HepG2 (cell line): Measurements from ENCODE around the gene ATP9A. TPM values are rescaled to one million over a fixed set of nuclear protein-coding genes. Genes with fewer than 3 reads are reported as not detected.
A peak's percentile ranks its signal among the peaks of the same experiment; 100 is the strongest.

Source experiments
- BCL3 ChIP-seq: sonication (generic); formaldehyde crosslinking; IDR thresholded peaks from 2 replicates; pipeline ENCODE4 v1.5.1; 2020; ENCODE audit warnings: mild to moderate bottlenecking, missing genetic modification reagents, moderate library complexity
- CEBPB ChIP-seq: IDR thresholded peaks from 2 replicates; pipeline ENCODE4 v1.6.1; 2011; ENCODE audit warnings: low read depth, low read length, improper control_type of control experiment, borderline replicate concordance
- DRAP1 ChIP-seq: IDR thresholded peaks from 2 replicates; pipeline ENCODE4 v1.6.1; 2016; ENCODE audit warnings: missing genetic modification reagents, missing compliant biosample characterization
- HIC2 ChIP-seq: sonication (generic); formaldehyde crosslinking; IDR thresholded peaks from 2 replicates; pipeline ENCODE4 v1.9.0; 2022; ENCODE audit warnings: low read depth, missing genetic modification reagents
- NR2F1 ChIP-seq, 2 experiments: fragments of 450-650 bp in 1 of 2; formaldehyde crosslinking in 1 of 2; IDR thresholded peaks; 2 replicates each; pipeline versions ENCODE4 v1.5.0 to v1.6.1; 2016 to 2020; ENCODE audit warnings: mild to moderate bottlenecking in 1 of 2, missing compliant biosample characterization in 1 of 2, missing genetic modification reagents in 1 of 2, moderate library complexity in 1 of 2
- SAFB2 ChIP-seq: sonication (generic); formaldehyde crosslinking; IDR thresholded peaks from 2 replicates; pipeline ENCODE4 v1.5.1; 2020; ENCODE audit warnings: missing genetic modification reagents, low read depth, mild to moderate bottlenecking, borderline replicate concordance
- SIX1 ChIP-seq: sonication (generic); formaldehyde crosslinking; IDR thresholded peaks from 2 replicates; pipeline ENCODE4 v1.4.0; 2020; ENCODE audit warnings: missing genetic modification reagents, borderline replicate concordance
- ZBTB21 ChIP-seq: sonication (generic); formaldehyde crosslinking; IDR thresholded peaks from 2 replicates; pipeline ENCODE4 v1.4.0; 2020; ENCODE audit warnings: missing genetic modification reagents
- ZEB1 ChIP-seq: IDR thresholded peaks from 2 replicates; pipeline ENCODE4 v1.6.1; 2012; ENCODE audit warnings: mild to moderate bottlenecking, low read depth, inconsistent platforms; ENCODE audit not compliant: insufficient replicate concordance
- ZNF160 ChIP-seq: sonication (generic); formaldehyde crosslinking; IDR thresholded peaks from 2 replicates; pipeline ENCODE4 v1.8.0; 2022; ENCODE audit warnings: mild to moderate bottlenecking, inconsistent platforms, missing genetic modification reagents
- ZNF30 ChIP-seq: sonication (generic); formaldehyde crosslinking; IDR thresholded peaks from 2 replicates; pipeline ENCODE4 v1.5.0; 2020; ENCODE audit warnings: mild to moderate bottlenecking, missing genetic modification reagents
- ZNF350 ChIP-seq: sonication (generic); formaldehyde crosslinking; IDR thresholded peaks from 2 replicates; pipeline ENCODE4 v1.4.0; 2020; ENCODE audit warnings: mild to moderate bottlenecking, low read depth, missing genetic modification reagents, borderline replicate concordance
- ZNF558 ChIP-seq: sonication (generic); formaldehyde crosslinking; IDR thresholded peaks from 2 replicates; pipeline ENCODE4 v1.9.0; 2022; ENCODE audit warnings: mild to moderate bottlenecking, missing genetic modification reagents, borderline replicate concordance
- ZNF646 ChIP-seq: sonication (generic); formaldehyde crosslinking; IDR thresholded peaks from 2 replicates; pipeline ENCODE4 v1.9.0; 2021; ENCODE audit warnings: mild to moderate bottlenecking, missing genetic modification reagents
- ZNF710 ChIP-seq: sonication (generic); formaldehyde crosslinking; IDR thresholded peaks from 2 replicates; pipeline ENCODE4 v1.5.0; 2020; ENCODE audit warnings: mild to moderate bottlenecking, missing genetic modification reagents, borderline replicate concordance
- ZNF83 ChIP-seq: sonication (generic); formaldehyde crosslinking; IDR thresholded peaks from 2 replicates; pipeline ENCODE4 v1.4.0; 2020; ENCODE audit warnings: missing genetic modification reagents, mild to moderate bottlenecking, borderline replicate concordance
- ZNF850 ChIP-seq: sonication (generic); formaldehyde crosslinking; conservative IDR thresholded peaks from 2 replicates; pipeline ENCODE4 v1.9.0; 2021; ENCODE audit warnings: mild to moderate bottlenecking, missing genetic modification reagents
- polyA plus RNA-seq, 8 experiments: library from polyadenylated mRNA; depleted of rRNA in 3 of 8; stranded (reverse) in 7 of 8; unstranded in 1 of 8; fragments of >200 nt; fragmentation: Illumina TruSeq in 4 of 8; extraction: Trizol in 4 of 8; gene quantifications; 2 replicates each; pipeline versions ENCODE4 v1.2.1 to v1.2.3, GENCODE V29; 2011 to 2016; ENCODE audit warnings: low read depth in 4 of 8, missing spikeins in 1 of 8, mixed read lengths in 1 of 8; ENCODE audit not compliant: insufficient read depth in 1 of 8
- total RNA-seq, 5 experiments: library from RNA; depleted of rRNA; stranded (reverse); fragments of >200 nt; fragmentation: Illumina TruSeq; extraction: Trizol; gene quantifications; 2 replicates each; pipeline ENCODE4 v1.2.3, GENCODE V29; 2016; ENCODE audit warnings: low read depth in 1 of 5

The ATP9A gene
- total and polyA plus RNA-seq, 2 of the 13 experiments (the other 11 are each of a cell fraction or from before 2014, with no cell fraction given), result 11.8 to 18.5 TPM

- TF ChIP-seq DRAP1 (CRISPR knock-in tag) (no peak), ZNF558 (CRISPR knock-in tag) (no peak), HIC2 (peak; percentile 97), BCL3 (CRISPR knock-in tag) (no peak), ZNF646 (no peak), ZNF160 (no peak), ZNF83 (CRISPR knock-in tag) (no peak), CEBPB (peak; percentile 93), ZNF710 (no peak), ZBTB21 (CRISPR knock-in tag) (no peak), SAFB2 (no peak), ZNF850 (CRISPR knock-in tag) (no peak), ZNF350 (CRISPR knock-in tag) (peak; percentile 70; the same call in 1 of the 2 replicates), SIX1 (CRISPR knock-in tag) (peak; percentile 15; the same call in 1 of the 2 replicates), ZEB1 (no peak), ZNF30 (no peak), NR2F1 (CRISPR knock-in tag; IDR thresholded peaks at IDR 0.05) (0 out of 4 replicates have a peak, but pooled peaks of 1 of the 2 experiments have one; percentile 39)
Measured at GRCh38 chr20:51758978-51759544, 9.1 kb downstream of the ATP9A start (continued).
